GM18868 (cell line): ENCODE results near the gene LRP2.

Experiments
- ATAC-seq: cut with Tn5 transposase; IDR thresholded peaks from one replicate; pipeline ENCODE4 v1.9.1; 2021; ENCODE audit warnings: mild to moderate bottlenecking, moderate library complexity; ENCODE audit not compliant: unreplicated experiment

Gene LRP2

DNA sequence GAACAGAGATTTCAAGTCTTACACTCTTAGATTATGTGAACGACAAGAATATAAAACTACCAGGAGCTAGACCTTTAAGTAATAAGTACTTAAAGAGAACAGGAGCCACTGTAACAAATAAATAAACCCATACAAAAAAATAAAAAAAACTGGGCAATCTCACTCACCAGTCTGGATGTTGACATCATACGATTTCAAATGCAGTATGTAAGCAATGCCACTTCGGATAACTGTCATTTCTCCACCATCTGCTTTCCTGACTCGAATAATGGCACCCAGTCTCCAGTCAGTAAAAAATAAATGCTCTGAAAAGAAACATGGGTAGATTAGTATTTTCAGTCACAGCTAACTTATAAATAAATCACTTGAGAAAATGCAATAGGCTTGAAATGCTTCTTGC is 115.1 kb downstream of the LRP2 start:
- ATAC-seq: no peak

DNA sequence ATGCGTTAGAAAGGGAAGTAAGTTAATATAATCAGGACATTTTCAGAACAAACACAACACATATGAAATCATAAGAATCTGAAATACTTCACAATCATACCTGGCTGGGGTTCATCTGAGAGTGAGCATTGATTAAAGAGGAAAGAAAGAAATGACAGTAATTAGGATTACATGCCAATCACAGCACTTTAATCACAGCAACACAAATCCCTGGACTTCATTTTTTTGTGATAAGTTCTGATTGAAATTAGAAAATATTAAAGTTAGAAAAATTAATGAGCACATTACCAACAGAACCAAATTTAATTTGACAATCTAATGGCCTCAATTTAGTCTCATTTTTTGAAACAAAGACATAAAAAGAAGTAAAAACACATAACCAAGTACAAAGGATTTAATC is 121.9 kb downstream of the LRP2 start:
- ATAC-seq: no peak

DNA sequence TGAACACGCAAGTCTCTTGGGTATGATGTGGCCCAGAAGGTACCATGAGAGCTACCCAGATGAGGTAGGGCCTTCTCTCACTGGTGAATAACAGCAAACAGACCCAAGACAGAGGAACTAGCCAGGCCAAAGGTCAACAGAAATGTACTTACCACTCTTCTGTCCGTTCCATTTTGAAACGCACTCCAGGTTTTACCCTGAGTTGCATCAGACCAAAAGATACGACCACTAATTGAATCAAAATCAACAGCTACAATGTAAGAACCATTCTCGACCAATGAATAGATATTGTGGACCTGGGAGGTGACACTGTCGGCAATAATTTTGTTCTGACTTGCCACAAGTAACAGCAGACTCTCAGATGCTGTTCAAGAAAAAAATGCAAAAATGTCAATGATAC is 124.4 kb downstream of the LRP2 start:
- no peak for ATAC-seq

DNA sequence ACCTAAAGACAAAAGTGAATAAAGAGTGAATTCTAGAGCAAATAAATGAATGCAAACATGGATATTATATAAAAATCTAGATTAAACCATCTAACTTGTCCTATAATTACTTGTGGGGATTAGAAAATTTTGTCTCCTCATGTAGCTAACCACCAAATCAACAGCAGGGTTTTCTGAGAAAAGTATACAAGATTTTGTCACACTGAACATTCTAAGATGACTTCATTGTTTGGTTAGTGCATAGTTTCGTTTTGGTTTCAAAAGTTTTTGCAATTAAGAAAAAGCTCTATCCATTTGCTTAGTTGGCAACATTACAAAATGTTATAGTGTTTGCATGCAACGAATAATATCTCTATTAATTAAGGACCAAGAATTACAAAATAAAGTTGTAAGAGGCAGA is 125.0 kb downstream of the LRP2 start:
- ATAC-seq: no peak

DNA sequence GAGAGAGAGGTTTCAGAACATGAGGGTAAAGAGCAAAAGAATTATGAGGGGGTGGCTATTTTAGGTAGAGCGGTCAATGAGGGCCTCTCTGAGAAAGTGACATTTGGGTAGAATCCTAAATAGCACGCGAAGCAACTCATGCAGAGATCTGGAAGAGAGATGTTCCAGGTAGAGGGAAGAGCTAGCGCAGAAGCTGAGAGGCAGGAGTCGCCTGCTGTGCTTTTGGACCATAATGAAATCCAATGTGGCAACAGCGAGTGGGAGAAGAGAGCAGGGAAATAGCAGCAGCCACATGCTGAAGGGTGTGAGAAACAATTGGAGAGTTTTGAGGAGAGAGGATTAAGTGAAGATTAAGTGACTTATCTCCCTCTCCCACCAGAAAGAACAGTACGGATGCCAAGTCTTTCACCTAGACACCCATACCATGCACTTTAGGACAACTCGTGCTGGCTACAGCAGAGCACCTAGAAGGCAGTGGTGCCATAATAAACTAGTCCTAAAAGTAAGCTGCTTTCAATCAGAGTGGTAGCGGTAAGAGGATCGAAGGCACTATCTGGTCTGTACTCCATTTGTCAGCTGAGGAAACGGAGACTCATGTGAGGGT is 129.7 kb downstream of the LRP2 start:
- ATAC-seq: no peak

DNA sequence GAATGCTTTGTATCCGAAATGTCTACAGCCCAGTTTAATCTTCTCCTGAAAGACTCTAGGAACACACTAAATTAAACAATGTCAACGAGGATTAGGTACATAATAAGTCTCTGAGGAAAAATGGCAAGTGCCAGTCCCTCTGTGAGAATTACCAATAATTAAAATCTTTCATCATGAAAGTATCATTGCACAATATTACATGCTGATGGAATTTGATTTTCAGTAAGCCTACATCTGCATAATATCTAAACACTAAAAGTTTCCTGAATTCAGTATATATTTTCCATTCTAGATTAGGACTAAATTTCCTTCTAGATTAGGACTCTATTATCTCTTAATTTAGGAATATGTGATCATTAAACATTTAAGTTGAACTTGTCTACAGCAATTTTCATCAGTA is 132.1 kb downstream of the LRP2 start:
- ATAC-seq: no peak

DNA sequence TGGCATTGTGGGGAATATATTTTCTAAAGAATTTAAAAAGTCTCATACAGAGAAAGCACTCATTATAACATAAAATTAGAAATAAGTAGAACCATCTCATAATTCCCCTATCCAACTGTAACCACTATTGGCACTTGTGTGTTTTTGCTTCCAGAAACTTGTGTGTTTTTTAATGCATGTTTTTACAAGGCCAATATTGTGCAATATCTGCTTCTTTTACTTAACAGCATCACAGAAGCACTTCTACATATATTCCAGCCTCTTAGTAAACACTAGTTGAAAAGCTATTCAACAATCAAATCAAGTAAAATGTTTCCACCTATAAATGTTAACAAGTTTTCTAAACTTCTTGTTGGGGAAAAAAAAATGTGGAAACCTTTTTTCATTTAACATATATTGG is 132.7 kb downstream of the LRP2 start:
- no peak for ATAC-seq

DNA sequence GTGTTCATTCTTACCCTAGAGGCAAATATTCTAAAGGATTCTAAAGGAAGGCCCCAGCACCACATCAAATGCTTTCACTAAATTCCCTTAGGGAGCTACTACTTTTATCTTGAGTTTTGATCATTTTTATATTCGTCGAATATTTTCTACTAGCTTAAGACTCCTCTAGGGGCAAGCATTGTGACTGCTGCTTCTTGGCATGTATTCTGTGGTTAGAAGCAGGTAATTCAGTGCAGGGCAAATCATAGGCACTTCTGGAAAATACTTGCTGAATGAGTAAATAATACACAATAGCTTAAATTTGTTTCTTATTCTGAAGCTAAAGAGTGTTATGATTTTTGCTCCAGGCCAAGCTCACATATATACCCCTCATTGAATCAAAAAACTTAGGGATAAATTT is 136.4 kb downstream of the LRP2 start:
- no peak for ATAC-seq

DNA sequence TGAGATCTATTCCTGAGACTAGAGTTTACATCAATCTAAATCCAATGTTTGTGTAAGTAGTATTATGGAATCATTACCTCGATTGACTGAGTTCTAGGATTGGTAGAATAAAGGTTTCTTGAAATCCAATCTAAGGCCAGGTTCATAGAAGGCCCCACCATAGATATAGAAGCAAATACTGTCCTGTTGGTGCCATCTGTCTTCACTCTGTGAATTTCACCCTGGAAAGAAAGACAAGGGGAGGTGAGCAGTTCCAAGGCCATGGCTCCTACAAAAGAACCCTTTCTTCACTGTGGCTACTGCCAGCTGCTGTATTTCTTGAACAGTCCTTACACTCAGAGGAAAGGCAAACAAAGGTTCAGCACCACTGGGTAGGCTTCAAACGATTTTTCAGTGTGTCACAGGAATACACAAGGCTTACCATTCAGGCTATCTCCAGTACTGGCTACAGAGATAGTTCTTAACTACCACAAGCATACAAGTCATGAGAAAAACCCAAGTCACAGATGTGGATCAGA is 137.0 kb downstream of the LRP2 start:
- no peak for ATAC-seq

DNA sequence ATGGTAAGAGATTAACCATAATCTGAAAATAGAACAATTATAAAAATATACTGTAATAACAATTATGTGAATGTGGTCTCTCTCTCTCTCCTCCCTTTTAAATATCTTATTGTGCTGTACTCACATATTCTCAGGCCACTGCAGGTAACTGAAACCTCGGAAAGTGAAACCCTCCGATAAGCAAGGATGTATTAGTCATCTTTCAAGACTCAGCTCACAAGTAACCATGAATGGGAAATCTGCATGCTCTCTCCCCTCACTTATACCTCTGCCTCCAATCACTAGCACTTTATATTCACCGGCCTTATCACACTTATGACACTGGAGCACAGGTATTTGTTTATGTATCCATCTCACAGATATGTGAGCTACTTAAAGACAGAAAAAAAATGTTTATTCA is 139.7 kb downstream of the LRP2 start:
- ATAC-seq: peak; percentile 96

DNA sequence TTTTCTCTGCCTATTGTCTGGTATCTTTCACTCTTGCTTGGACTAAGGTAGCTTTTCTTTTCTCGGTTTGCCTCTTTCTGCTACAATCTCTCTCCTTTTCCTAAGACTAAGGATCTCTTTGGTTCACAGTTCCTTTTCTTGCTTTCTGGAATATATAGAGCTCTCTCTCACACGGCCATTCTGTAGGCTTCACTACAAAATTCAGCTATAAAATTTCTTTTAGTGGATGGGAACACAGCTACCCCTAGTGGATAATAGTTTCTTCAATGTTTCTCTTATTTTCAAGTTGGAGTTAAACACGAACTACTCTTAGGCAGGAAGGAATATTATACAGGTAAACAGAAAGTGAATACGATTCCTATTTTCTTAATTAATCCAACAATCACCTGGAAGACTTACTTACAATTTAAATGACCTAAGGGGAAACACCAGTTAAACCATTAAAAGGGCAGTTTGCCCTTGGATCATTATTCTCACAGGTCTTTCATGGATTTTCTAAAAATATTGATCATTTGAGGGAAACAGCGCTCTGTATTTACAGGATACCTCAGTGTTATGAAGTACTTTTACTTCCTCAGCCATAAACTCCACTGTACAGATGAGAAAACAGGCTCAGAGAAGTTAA is 140.5 kb downstream of the LRP2 start:
- no peak for ATAC-seq

DNA sequence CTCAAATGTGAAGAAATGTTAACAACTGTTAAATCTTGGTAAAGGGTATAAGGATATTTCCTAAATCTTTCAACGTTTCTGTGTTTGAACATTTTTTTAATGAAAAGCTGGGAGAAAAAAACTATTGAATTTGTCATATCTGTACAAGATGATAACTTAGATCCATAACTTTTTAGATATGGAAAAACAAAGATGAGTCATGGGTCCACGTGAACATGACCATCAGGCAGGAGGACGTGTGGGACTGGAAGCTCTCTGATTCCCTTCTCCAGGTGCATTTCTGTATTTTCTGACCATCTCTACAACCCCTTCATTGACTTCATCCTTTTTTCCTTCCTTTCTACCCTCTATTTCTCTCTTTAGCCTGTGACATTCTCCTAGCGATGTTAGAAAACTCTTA is 151.4 kb downstream of the LRP2 start:
- ATAC-seq: no peak

DNA sequence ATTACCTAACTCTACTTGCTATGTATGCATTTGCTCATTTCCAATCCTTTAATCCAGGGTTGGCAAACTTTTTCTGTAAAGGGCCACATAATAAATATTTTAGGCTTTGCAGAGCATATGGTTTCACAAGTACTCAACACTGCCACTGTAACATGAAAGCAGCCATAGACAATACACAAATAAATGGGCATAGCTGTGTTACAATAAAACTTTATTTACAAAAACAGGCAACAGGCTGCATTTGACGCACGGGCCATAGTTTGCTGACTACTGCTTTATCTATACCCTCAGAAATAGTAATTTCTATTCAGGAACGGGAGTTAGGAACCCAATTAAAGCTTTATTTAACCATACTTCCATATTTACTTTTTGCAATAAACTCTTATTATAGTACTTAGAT is 154.3 kb downstream of the LRP2 start:
- ATAC-seq: no peak

DNA sequence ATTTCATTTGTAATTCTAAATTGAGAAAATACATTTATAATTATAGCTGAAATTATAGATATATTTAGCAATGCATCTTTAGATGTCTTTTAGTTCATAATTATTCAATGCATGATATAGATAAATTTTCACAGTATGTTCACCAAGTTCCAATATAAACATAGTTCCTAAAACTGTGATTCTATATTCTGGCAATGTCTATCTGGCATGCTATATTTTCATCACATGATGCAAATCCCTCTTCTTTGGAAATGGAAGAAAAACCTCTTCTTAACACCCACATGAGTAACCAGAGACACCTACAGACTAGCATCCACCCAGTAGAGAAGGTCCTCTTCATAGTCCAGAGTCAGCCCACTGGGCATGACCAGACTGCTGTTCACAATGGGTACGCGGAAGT is 157.2 kb downstream of the LRP2 start:
- ATAC-seq: no peak

DNA sequence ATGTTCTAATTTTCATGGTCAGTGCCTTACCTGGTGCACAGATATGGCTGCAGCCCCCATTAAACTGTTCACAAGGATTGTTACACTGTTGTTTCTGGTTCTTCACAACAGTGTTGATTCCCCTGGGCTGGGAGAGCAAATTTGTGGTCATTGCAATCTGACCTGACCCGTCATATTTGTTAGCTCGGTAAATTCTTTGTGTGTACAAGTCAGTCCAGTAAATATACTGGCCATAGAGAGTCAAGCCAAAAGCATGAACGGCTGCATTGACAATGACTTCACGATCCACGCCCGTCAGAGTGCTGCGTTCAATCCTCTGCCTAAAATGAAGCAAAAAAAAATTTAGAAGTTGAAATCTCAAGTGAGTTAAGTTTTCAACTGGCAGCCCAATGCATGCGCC is 158.4 kb downstream of the LRP2 start:
- no peak for ATAC-seq

DNA sequence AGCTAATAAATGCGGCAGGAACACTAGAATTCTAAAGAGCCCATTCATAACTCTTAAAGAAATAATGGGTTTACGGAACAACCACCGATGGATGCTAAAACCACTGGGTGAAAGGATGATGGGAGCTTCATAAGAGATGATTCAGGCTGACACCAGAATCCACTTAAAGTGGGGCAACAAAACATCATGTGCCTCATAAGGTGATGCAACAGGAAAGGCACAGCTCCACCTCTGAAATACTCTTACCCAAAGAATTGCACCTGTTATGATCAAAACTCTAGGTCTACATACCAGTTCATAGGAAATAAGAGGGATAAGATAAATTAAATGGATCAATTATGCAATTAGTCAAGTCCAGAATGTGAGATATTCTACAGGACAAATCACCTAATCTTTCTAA is 161.6 kb downstream of the LRP2 start:
- ATAC-seq: no peak

DNA sequence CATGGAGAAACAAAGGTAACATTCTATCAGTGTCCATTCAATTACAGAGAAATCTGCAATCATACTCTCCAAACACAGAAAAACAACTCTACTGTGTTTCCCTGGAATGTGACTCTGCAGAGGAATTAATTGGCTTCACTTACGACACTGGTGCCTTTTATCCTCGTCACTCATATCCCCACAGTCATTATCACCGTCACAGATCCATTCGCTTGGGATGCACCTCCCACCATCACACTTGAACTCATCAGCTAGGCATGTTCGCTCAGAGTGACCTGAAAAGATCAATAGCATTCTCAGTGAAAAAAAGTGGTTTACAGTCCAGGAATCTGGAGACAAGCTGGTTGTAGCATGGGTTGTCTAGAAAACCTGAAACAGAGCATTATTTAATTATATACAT is 168.7 kb downstream of the LRP2 start:
- no peak for ATAC-seq

DNA sequence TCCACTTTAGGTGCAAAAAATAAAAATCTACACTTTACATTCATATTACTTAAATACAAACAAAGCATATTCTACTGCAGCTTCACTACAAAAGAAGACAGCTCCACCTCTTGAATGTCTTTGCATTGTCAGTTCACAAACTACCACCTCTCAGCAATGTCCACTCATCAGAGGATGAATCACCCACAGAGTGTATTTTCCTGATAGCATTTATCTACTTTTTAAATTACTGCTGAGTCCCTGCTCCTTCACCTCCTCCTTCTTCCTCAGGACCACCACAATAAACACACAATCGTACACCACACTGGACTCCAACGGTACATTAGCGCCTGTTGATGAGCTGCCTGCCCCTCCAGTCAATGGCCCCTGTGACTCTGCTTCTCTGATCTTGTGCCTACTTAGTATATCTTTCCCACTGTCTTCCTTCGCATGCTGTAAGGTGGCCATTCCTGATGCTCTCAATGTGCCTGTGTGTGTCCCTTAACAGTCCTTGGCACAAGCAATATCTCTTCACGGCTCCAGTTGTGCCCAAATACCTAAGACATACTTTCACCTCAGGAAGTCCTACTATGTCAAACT is 172.0 kb downstream of the LRP2 start:
- ATAC-seq: no peak

DNA sequence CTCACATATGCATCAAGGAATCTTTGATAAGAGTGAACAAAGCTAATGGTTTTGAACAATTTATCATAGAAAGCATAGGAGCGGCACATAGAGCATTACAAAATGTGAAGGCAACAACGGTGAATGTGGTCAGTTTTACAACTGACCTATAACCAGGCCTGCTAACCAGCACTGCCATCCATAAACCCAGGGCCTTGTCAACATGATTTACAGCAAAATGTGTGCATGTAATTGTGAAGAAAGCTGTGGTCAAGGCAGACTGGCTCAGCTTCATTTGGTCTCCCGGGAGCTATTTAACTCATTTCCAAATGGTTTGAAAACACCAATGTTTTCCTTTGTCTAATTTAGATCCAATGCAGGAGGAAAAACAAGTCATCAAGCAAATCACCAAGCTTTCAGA is 173.2 kb downstream of the LRP2 start:
- ATAC-seq: no peak

DNA sequence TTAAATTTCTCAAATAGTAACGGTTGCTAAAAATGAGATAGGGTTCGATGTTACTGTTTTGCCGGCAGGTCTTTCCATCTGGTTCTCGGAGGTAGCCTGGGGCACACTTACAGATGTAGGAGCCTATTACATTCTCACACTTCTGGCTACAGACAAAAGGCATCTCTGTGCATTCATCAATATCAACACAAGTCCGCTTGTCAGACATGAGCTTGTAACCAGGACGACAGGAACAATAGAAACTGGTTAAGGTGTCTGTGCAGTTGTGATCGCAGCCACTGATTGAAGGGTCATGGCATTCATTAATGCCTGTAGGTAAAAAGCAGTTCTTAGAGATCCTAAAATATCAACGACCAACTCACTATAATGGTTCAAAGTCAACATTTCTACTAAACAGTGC is 176.6 kb downstream of the LRP2 start:
- no peak for ATAC-seq

DNA sequence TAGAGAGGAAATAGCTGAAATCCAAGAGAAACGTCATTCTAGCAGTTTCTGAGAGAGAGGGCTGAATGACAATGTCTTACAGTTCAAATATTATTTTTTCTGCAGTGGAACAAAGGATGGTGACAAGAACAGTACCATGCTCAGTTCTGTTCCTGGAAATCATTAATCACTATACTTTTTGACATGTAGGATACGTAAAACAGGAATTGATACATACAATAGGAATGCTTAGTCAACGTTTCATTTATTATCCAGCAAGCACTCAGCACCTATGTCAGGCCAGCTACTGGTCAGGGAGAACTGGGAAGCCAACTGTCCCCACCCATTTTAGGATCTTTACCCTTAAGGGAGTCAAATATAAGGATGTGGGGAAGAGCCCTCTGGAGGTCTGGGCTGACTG is 178.3 kb downstream of the LRP2 start:
- ATAC-seq: no peak

DNA sequence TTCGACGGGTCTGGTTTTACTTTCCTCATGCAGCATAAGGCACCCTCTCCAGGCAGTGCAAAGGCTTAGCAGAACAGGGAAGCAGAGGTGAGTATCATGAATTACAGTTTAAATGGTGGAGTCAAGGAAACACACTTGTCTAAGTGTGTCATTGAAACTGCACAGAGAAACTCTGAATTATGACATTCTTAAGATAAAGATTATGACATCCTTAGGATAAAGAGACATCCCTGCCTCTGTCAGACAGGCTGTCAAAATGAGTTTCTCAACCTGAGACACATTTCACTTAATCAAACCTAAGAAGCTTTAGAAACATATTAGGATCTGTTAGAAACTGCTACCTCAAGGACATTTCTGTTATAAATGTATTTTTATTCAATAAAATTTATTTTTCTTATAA is 179.8 kb downstream of the LRP2 start:
- ATAC-seq: no peak
